Measurements from ENCODE around the gene P2RY14.
A peak's percentile ranks its signal among the peaks of the same experiment; 100 is the strongest.

Gene P2RY14
- total RNA-seq: 1.7 to 8.8 (median 3.5) reads per million in 9 experiments

GRCh38 chr3:151278230-151278629 is at the start of gene P2RY14:
P2RY14 (minus strand) TSS chr3:151278542; CDS start chr3:151214316, 64,226 bp downstream.
- H3K4me3 Mint-ChIP-seq: peak within 1 kb of the TSS in 1 of 2 donors; percentile 30

GRCh38 chr3:151327571-151328198 is 49.3 kb upstream of the P2RY14 start:
- H3K36me3 Mint-ChIP-seq (ENCODE audit: insufficient read depth): no peaks in the 10 kb centered on the region
- peaks cover 18 to 29% of the 10 kb centered on the region in 2 donors for H3K27me3 Mint-ChIP-seq
- H3K4me3 Mint-ChIP-seq: peak overlapping the region in 1 of 2 donors; percentile 59
- H3K9me3 Mint-ChIP-seq: no peaks in the 10 kb centered on the region
- DNase-seq (no peak), ATAC-seq (replicated peaks) (no peak)
- peaks cover 0 to 5% of the 10 kb centered on the region in 2 donors for H3K4me1 Mint-ChIP-seq (ENCODE audit: low read depth in 2 of 2)
- H3K27ac Mint-ChIP-seq: no peak overlapping the region

More at GRCh38 chr3:151278230-151278629, at the start of gene P2RY14:
- Mint-ChIP-seq H3K4me1 (ENCODE audit: low read depth in 2 of 2) (peaks cover 5 to 15% of the 10 kb centered on the region in 2 donors), H3K27ac (peak within 1 kb of the TSS; percentile 29 to 58), H3K36me3 (ENCODE audit: insufficient read depth) (peaks cover 3% of the 10 kb centered on the region), H3K27me3 (no peaks in the 10 kb centered on the region), H3K9me3 (no peaks in the 10 kb centered on the region)
- DNase-seq: no peak
- ATAC-seq (replicated peaks): peak; percentile 35

- DNase-seq (no peak), ATAC-seq (replicated peaks) (no peak)
- Mint-ChIP-seq H3K27ac (no peak overlapping the region), H3K36me3 (ENCODE audit: insufficient read depth) (no peaks in the 10 kb centered on the region), H3K4me1 (ENCODE audit: low read depth in 2 of 2) (no peaks in the 10 kb centered on the region), H3K4me3 (no peak overlapping the region), H3K27me3 (peaks cover 18 to 40% of the 10 kb centered on the region in 2 donors), H3K9me3 (no peaks in the 10 kb centered on the region)
These were observed 44.2 kb upstream of the P2RY14 start for GRCh38 chr3:151322511-151322910.

GRCh38 chr3:151321526-151321925 is 43.2 kb upstream of the P2RY14 start:
- ATAC-seq (replicated peaks): no peak
- no peaks in the 10 kb centered on the region for H3K4me1 Mint-ChIP-seq (ENCODE audit: low read depth in 2 of 2)
- H3K27me3 Mint-ChIP-seq: peaks cover 16 to 38% of the 10 kb centered on the region in 2 donors
- H3K9me3 Mint-ChIP-seq: no peaks in the 10 kb centered on the region
- H3K36me3 Mint-ChIP-seq (ENCODE audit: insufficient read depth): no peaks in the 10 kb centered on the region
- DNase-seq: no peak
- peak overlapping the region in 1 of 2 donors; percentile 15 for H3K27ac Mint-ChIP-seq
- no peak overlapping the region for H3K4me3 Mint-ChIP-seq

- H3K36me3 Mint-ChIP-seq (ENCODE audit: insufficient read depth): no peaks in the 10 kb centered on the region
- no peaks in the 10 kb centered on the region for H3K9me3 Mint-ChIP-seq
- H3K27me3 Mint-ChIP-seq: peaks cover 14 to 35% of the 10 kb centered on the region in 2 donors
- H3K4me1 Mint-ChIP-seq (ENCODE audit: low read depth in 2 of 2): no peaks in the 10 kb centered on the region
- H3K27ac Mint-ChIP-seq: no peak overlapping the region
- no peak for DNase-seq
- ATAC-seq (replicated peaks): no peak
- no peak overlapping the region for H3K4me3 Mint-ChIP-seq
These were observed 41.8 kb upstream of the P2RY14 start for GRCh38 chr3:151320131-151320530.

GRCh38 chr3:151319628-151320027 is 41.3 kb upstream of the P2RY14 start:
- no peak overlapping the region for H3K27ac Mint-ChIP-seq
- no peak for ATAC-seq (replicated peaks)
- no peaks in the 10 kb centered on the region for H3K36me3 Mint-ChIP-seq (ENCODE audit: insufficient read depth)
- peaks cover 19 to 36% of the 10 kb centered on the region in 2 donors for H3K27me3 Mint-ChIP-seq
- H3K9me3 Mint-ChIP-seq: no peaks in the 10 kb centered on the region
- no peak overlapping the region for H3K4me3 Mint-ChIP-seq
- H3K4me1 Mint-ChIP-seq (ENCODE audit: low read depth in 2 of 2): no peaks in the 10 kb centered on the region
- no peak for DNase-seq

GRCh38 chr3:151318991-151319390 is 40.6 kb upstream of the P2RY14 start:
- H3K27me3 Mint-ChIP-seq: peaks cover 19 to 30% of the 10 kb centered on the region in 2 donors
- no peaks in the 10 kb centered on the region for H3K4me1 Mint-ChIP-seq (ENCODE audit: low read depth in 2 of 2)
- ATAC-seq (replicated peaks) (no peak), DNase-seq (no peak)
- no peaks in the 10 kb centered on the region for H3K9me3 Mint-ChIP-seq
- no peak overlapping the region for H3K4me3 Mint-ChIP-seq
- H3K36me3 Mint-ChIP-seq (ENCODE audit: insufficient read depth): no peaks in the 10 kb centered on the region
- H3K27ac Mint-ChIP-seq: no peak overlapping the region

- H3K4me3 Mint-ChIP-seq: no peak overlapping the region
- no peaks in the 10 kb centered on the region for H3K9me3 Mint-ChIP-seq
- no peak for DNase-seq
- no peak for ATAC-seq (replicated peaks)
- H3K27ac Mint-ChIP-seq: no peak overlapping the region
- H3K27me3 Mint-ChIP-seq: peaks cover 12 to 24% of the 10 kb centered on the region in 2 donors
- H3K36me3 Mint-ChIP-seq (ENCODE audit: insufficient read depth): no peaks in the 10 kb centered on the region
- H3K4me1 Mint-ChIP-seq (ENCODE audit: low read depth in 2 of 2): no peaks in the 10 kb centered on the region
These were observed 40.0 kb upstream of the P2RY14 start for GRCh38 chr3:151318313-151318712.

GRCh38 chr3:151316267-151316991 is 38.1 kb upstream of the P2RY14 start, which contains the start of gene GPR87:
GPR87 (minus strand) TSS chr3:151316820; CDS start chr3:151300100, 16,720 bp downstream.
- Mint-ChIP-seq H3K9me3 (no peaks in the 10 kb centered on the region), H3K4me1 (ENCODE audit: low read depth in 2 of 2) (no peaks in the 10 kb centered on the region), H3K36me3 (ENCODE audit: insufficient read depth) (no peaks in the 10 kb centered on the region), H3K27ac (no peak within 1 kb of the TSS), H3K4me3 (no peak within 1 kb of the TSS), H3K27me3 (peaks cover 10 to 14% of the 10 kb centered on the region in 2 donors)
- no peak for DNase-seq
- no peak for ATAC-seq (replicated peaks)

- Mint-ChIP-seq H3K27me3 (peaks cover 10 to 14% of the 10 kb centered on the region in 2 donors), H3K4me3 (no peak overlapping the region), H3K36me3 (ENCODE audit: insufficient read depth) (no peaks in the 10 kb centered on the region), H3K4me1 (ENCODE audit: low read depth in 2 of 2) (no peaks in the 10 kb centered on the region), H3K9me3 (no peaks in the 10 kb centered on the region), H3K27ac (no peak overlapping the region)
- DNase-seq: no peak
- no peak for ATAC-seq (replicated peaks)
These were observed 37.5 kb upstream of the P2RY14 start for GRCh38 chr3:151315846-151316245.

GRCh38 chr3:151315136-151315535 is 36.8 kb upstream of the P2RY14 start:
- Mint-ChIP-seq H3K27me3 (peaks cover 10 to 12% of the 10 kb centered on the region in 2 donors), H3K4me3 (no peak overlapping the region), H3K9me3 (no peaks in the 10 kb centered on the region), H3K4me1 (ENCODE audit: low read depth in 2 of 2) (no peaks in the 10 kb centered on the region), H3K27ac (no peak overlapping the region), H3K36me3 (ENCODE audit: insufficient read depth) (no peaks in the 10 kb centered on the region)
- ATAC-seq (replicated peaks) (no peak), DNase-seq (no peak)

- Mint-ChIP-seq H3K36me3 (ENCODE audit: insufficient read depth) (no peaks in the 10 kb centered on the region), H3K4me3 (no peak overlapping the region), H3K9me3 (no peaks in the 10 kb centered on the region), H3K27ac (no peak overlapping the region), H3K4me1 (ENCODE audit: low read depth in 2 of 2) (no peaks in the 10 kb centered on the region), H3K27me3 (peaks cover 7 to 14% of the 10 kb centered on the region in 2 donors)
- DNase-seq (no peak), ATAC-seq (replicated peaks) (no peak)
These were observed 36.3 kb upstream of the P2RY14 start for GRCh38 chr3:151314593-151314992.

GRCh38 chr3:151314137-151314536 is 35.8 kb upstream of the P2RY14 start:
- Mint-ChIP-seq H3K36me3 (ENCODE audit: insufficient read depth) (no peaks in the 10 kb centered on the region), H3K9me3 (no peaks in the 10 kb centered on the region), H3K4me1 (ENCODE audit: low read depth in 2 of 2) (no peaks in the 10 kb centered on the region), H3K4me3 (no peak overlapping the region), H3K27ac (no peak overlapping the region), H3K27me3 (peaks cover 7 to 17% of the 10 kb centered on the region in 2 donors)
- no peak for ATAC-seq (replicated peaks)
- DNase-seq: no peak

GRCh38 chr3:151312972-151313371 is 34.6 kb upstream of the P2RY14 start:
- no peaks in the 10 kb centered on the region for H3K4me1 Mint-ChIP-seq (ENCODE audit: low read depth in 2 of 2)
- DNase-seq (no peak), ATAC-seq (replicated peaks) (no peak)
- H3K4me3 Mint-ChIP-seq: no peak overlapping the region
- H3K9me3 Mint-ChIP-seq: no peaks in the 10 kb centered on the region
- no peak overlapping the region for H3K27ac Mint-ChIP-seq
- H3K27me3 Mint-ChIP-seq: peaks cover 7 to 17% of the 10 kb centered on the region in 2 donors
- H3K36me3 Mint-ChIP-seq (ENCODE audit: insufficient read depth): no peaks in the 10 kb centered on the region
